Right lobe of liver (tissue), 6 donors: ENCODE measurements around the gene NCAPD2. TPM values are rescaled to one million over a fixed set of nuclear protein-coding genes. Genes with fewer than 3 reads are reported as not detected.

Experiments used
- ATAC-seq, 4 donors: fragments of 200-7000 bp; cut with Tn5 transposase; one replicate each; pipeline ENCODE4 v1.9.1; 2020; ENCODE audit warnings: mild to moderate bottlenecking in 4 of 4, moderate library complexity in 4 of 4
- DNase-seq, 3 donors: peaks; one replicate each; pipeline ENCODE4 v3.0.0-alpha.2; 2020
- H3K27ac ChIP-seq, 3 donors: fragments of 200-600 bp; one replicate each; pipeline ENCODE4 v1.8.0; 2022
- H3K27me3 ChIP-seq, 2 donors: fragments of 200-600 bp; one replicate each; pipeline ENCODE4 v1.8.0; 2022
- H3K36me3 ChIP-seq, 4 donors: fragments of 200-600 bp; sonication (generic) in 1 of 4; one replicate each; pipeline versions ENCODE4 v1.5.1 to v1.8.0; 2017 to 2022; ENCODE audit warnings: control low read depth in 1 of 4
- H3K4me1 ChIP-seq, 4 donors: fragments of 200-600 bp; sonication (generic) in 1 of 4; one replicate each; pipeline versions ENCODE4 v1.5.1 to v1.8.0; 2017 to 2022; ENCODE audit warnings: control low read depth in 1 of 4
- H3K4me3 ChIP-seq, 3 donors: fragments of 200-600 bp; one replicate each; pipeline ENCODE4 v1.8.0; 2022
- H3K9me3 ChIP-seq, 4 donors: fragments of 200-600 bp; sonication (generic) in 1 of 4; one replicate each; pipeline versions ENCODE4 v1.5.1 to v1.8.0; 2017 to 2022; ENCODE audit warnings: control low read depth in 1 of 4
- POLR2A ChIP-seq: fragments of 450-650 bp; IDR thresholded peaks from one replicate; pipeline ENCODE4 v1.6.1; 2017; ENCODE audit warnings: antibody characterized with exemption, mild to moderate bottlenecking
- WGBS: methylation state at CpG from one replicate; pipeline ENCODE4 v1.1.6; 2018; ENCODE audit warnings: low coverage, low lambda C conversion rate; ENCODE audit not compliant: insufficient coverage; ENCODE audit errors: missing lambda C conversion rate; 5-methylcytosine and 5-hydroxymethylcytosine counted together
- intact Hi-C, 2 donors: fragments of 100-400 bp; cut with DNase I; formaldehyde crosslinking; loops; one replicate each; pipeline versions ENCODE4 v1.11.2 to v1.14.1; 2022
- total RNA-seq, 6 experiments: library from RNA; depleted of rRNA in 2 of 6; stranded (reverse); fragments of >200 nt in 2 of 6; fragmentation: NEBNext Ultra II Directional in 3 of 6; extraction: Animal tissue kit (Norgen Biotek cat#: 25700) in 3 of 6; gene quantifications; one replicate each; pipeline versions ENCODE4 v1.1.0 to v1.2.4, GENCODE V29; 2016 to 2023
- TF ChIP-seq, protein P1 (sequence below), 4 donors: fragments of 200-600 bp in 3 of 4; fragments of 450-650 bp in 1 of 4; IDR thresholded peaks; one replicate each; pipeline versions ENCODE4 v1.5.1 to v1.8.0; 2016 to 2022; ENCODE audit warnings: antibody characterized with exemption in 4 of 4, mild to moderate bottlenecking in 2 of 4
- donor health status: DM: no; HTN: yes; CAD: no.
- donor health status: DM: no; HTN: no; CAD: no.
- donor health status: DM: no; HTN: no; CAD: no.
- donor health status: DM: no; HTN: yes; CAD: no.
- donor health status: DM: no; HTN: yes; CAD: no.

Gene NCAPD2
- total RNA-seq, 6 experiments from 2014 or later = 6.2 to 40.9 (median 8.4) TPM

GRCh38 chr12:6452944-6453630, 40.8 kb upstream of the NCAPD2 start:
- ATAC-seq (peak in 3 of 4 donors; percentile 1 to 8 (median 3)), DNase-seq (peak in 1 of 3 donors; percentile 57)
- peaks cover 0 to 13% (median 6%) of the 10 kb centered on the region in 4 donors for H3K4me1 ChIP-seq

GRCh38 chr12:6457220-6457945, 36.5 kb upstream of the NCAPD2 start:
- intact Hi-C loops = loop anchor here in 1 of 2 donors (10.0 kb wide), 1 partner anchor 133 kb away; no protein-coding TSS in a partner anchor
- WGBS = no CpG with 5 or more reads among the region's 12 CpGs
- Histone ChIP-seq H3K27me3 (no peaks in the 10 kb centered on the region), H3K36me3 (peaks cover 0 to 80% (median 19%) of the 10 kb centered on the region in 4 donors), H3K4me1 (peaks cover 0 to 8% (median 3%) of the 10 kb centered on the region in 4 donors), H3K4me3 (no peak overlapping the region), H3K9me3 (no peaks in the 10 kb centered on the region), H3K27ac (no peak overlapping the region)
- ATAC-seq (peak in 1 of 4 donors; percentile 10), DNase-seq (peak in 1 of 3 donors; percentile 45)
- TF ChIP-seq POLR2A = no peak
- TF ChIP-seq, protein P1, sequence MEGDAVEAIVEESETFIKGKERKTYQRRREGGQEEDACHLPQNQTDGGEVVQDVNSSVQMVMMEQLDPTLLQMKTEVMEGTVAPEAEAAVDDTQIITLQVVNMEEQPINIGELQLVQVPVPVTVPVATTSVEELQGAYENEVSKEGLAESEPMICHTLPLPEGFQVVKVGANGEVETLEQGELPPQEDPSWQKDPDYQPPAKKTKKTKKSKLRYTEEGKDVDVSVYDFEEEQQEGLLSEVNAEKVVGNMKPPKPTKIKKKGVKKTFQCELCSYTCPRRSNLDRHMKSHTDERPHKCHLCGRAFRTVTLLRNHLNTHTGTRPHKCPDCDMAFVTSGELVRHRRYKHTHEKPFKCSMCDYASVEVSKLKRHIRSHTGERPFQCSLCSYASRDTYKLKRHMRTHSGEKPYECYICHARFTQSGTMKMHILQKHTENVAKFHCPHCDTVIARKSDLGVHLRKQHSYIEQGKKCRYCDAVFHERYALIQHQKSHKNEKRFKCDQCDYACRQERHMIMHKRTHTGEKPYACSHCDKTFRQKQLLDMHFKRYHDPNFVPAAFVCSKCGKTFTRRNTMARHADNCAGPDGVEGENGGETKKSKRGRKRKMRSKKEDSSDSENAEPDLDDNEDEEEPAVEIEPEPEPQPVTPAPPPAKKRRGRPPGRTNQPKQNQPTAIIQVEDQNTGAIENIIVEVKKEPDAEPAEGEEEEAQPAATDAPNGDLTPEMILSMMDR (IDR thresholded peaks at IDR 0.05) = no peak

More at GRCh38 chr12:6452944-6453630, 40.8 kb upstream of the NCAPD2 start:
- TF ChIP-seq POLR2A = no peak
- TF ChIP-seq, protein P1 (IDR thresholded peaks at IDR 0.05) = no peak
- Histone ChIP-seq H3K4me3 (peak overlapping the region; percentile 79 to 92 (median 80)), H3K27ac (peak overlapping the region; percentile 94 to 96 (median 96)), H3K36me3 (peaks cover 0 to 39% (median 0%) of the 10 kb centered on the region in 4 donors), H3K9me3 (no peaks in the 10 kb centered on the region), H3K27me3 (no peaks in the 10 kb centered on the region)
- intact Hi-C loops = loop anchor here in 1 of 2 donors (10.0 kb wide), 1 partner anchor 128 kb away; no protein-coding TSS in a partner anchor
- 63% methylated on average over 4 of the region's 17 CpGs for WGBS

DNA sequence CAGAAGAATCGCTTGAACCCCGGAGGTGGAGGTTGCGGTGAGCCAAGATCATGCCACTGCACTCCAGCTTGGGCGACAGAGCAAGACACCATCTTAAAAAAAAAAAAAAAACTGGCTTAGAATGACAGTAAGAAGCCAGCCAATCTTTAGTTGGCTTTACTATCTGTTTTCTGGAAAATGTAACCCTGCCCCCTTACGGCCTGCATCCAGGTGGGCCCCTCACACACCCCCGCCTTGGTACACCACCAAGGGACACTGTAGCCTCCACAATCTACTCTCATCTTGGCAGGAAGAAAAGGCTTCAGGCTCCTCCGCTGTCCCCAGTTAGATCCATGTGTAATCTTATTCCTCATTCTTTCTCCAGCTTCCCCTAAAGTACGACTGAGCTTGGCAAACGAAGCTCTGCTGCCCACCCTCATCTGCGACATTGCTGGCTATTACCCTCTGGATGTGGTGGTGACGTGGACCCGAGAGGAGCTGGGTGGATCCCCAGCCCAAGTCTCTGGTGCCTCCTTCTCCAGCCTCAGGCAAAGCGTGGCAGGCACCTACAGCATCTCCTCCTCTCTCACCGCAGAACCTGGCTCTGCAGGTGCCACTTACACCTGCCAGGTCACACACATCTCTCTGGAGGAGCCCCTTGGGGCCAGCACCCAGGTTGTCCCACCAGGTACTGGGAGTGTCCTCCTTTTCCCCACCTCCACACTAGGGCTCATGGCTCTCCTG, 35.5 kb upstream of the NCAPD2 start:
- intact Hi-C loops = loop anchor here in 1 of 2 donors (10.0 kb wide), 1 partner anchor 134 kb away; no protein-coding TSS in a partner anchor
- H3K4me1 ChIP-seq = no peaks in the 10 kb centered on the region
- TF ChIP-seq, protein P1 (IDR thresholded peaks at IDR 0.05) = no peak
- TF ChIP-seq POLR2A = no peak
- no peaks in the 10 kb centered on the region for H3K27me3 ChIP-seq
- H3K4me3 ChIP-seq = no peak overlapping the region
- DNase-seq (peak in 1 of 3 donors; percentile 48), ATAC-seq (peak in 1 of 4 donors; percentile 8)
- 89% methylated on average over 11 of the region's 14 CpGs for WGBS
- H3K27ac ChIP-seq = no peak overlapping the region
- peaks cover 0 to 87% (median 26%) of the 10 kb centered on the region in 4 donors for H3K36me3 ChIP-seq
- no peaks in the 10 kb centered on the region for H3K9me3 ChIP-seq

DNA sequence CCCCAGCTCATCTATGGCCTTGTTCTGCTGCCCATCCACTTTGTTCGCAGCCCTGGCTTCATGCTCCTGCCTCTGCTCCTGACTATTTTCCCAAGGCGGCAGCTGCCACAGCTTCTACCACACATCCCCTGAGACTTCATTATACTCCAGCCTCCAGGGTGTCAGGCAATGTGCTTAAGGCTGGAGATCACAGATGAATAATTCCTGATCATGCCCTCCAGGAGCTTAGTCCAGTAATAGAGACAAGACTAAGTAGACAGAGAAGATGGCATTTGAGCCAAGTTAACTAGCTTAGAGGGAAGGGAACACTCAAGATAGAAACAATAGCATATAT, 34.9 kb upstream of the NCAPD2 start:
- DNase-seq (no peak), ATAC-seq (no peak)
- Histone ChIP-seq H3K4me3 (no peak overlapping the region), H3K27ac (no peak overlapping the region), H3K4me1 (no peaks in the 10 kb centered on the region), H3K9me3 (no peaks in the 10 kb centered on the region), H3K27me3 (no peaks in the 10 kb centered on the region), H3K36me3 (peaks cover 0 to 87% (median 30%) of the 10 kb centered on the region in 4 donors)
- TF ChIP-seq, protein P1 (IDR thresholded peaks at IDR 0.05) = no peak
- no peak for TF ChIP-seq POLR2A
- WGBS = 100% methylated on average over 2 of the region's 2 CpGs
- intact Hi-C loops = loop anchor here in 1 of 2 donors (10.0 kb wide), 1 partner anchor 134 kb away; no protein-coding TSS in a partner anchor
